Peyer's patch (tissue), 4 donors: ENCODE results near the gene MAP3K5. TPM values are rescaled to one million over a fixed set of nuclear protein-coding genes. Genes with fewer than 3 reads are reported as not detected.

Experiments used
- DNase-seq, 3 donors: peaks; one replicate each; pipeline ENCODE4 v3.0.0-alpha.2; 2017 to 2019
- H3K27ac ChIP-seq, 4 donors: fragments of 200-600 bp; sonication (generic); one replicate each; pipeline ENCODE4 v1.5.1; 2016 to 2019
- H3K27me3 ChIP-seq, 2 donors: fragments of 200-600 bp; sonication (generic); one replicate each; pipeline ENCODE4 v1.5.1; 2019
- H3K36me3 ChIP-seq, 3 donors: fragments of 200-600 bp; sonication (generic); one replicate each; pipeline ENCODE4 v1.5.1; 2016 to 2019
- H3K4me1 ChIP-seq, 4 donors: fragments of 200-600 bp; sonication (generic); one replicate each; pipeline ENCODE4 v1.5.1; 2016 to 2019
- H3K4me3 ChIP-seq, 4 donors: fragments of 200-600 bp; sonication (generic); 1 replicate in 3 of 4; 2 replicates in 1 of 4; pipeline ENCODE4 v1.5.1; 2016 to 2019; ENCODE audit warnings: mild to moderate bottlenecking in 1 of 4
- H3K9me3 ChIP-seq, 4 donors: fragments of 200-600 bp; sonication (generic); one replicate each; pipeline ENCODE4 v1.5.1; 2016 to 2019; ENCODE audit warnings: mild to moderate bottlenecking in 1 of 4
- POLR2A ChIP-seq, 2 donors: fragments of 450-650 bp; IDR thresholded peaks; one replicate each; pipeline ENCODE4 v1.5.1; 2017; ENCODE audit warnings: antibody characterized with exemption in 2 of 2, mild to moderate bottlenecking in 2 of 2, moderate library complexity in 2 of 2
- total RNA-seq, 4 donors: library from RNA; depleted of rRNA; stranded (reverse); fragments of >200 nt; gene quantifications; one replicate each; pipeline ENCODE4 v1.1.0, GENCODE V29; 2016
- TF ChIP-seq, protein P1 (sequence below), 6 experiments: fragments of 450-650 bp in 4 of 6; fragments of 200-600 bp in 2 of 6; sonication (generic) in 1 of 6; IDR thresholded peaks; one replicate each; pipeline ENCODE4 v1.5.1; 2017 to 2019; ENCODE audit warnings: antibody characterized with exemption in 6 of 6, mild to moderate bottlenecking in 3 of 6, moderate library complexity in 1 of 6

MAP3K5 gene
- total RNA-seq, 4 donors from 2014 or later = 14.2 to 46.2 (median 23.2) TPM

DNA sequence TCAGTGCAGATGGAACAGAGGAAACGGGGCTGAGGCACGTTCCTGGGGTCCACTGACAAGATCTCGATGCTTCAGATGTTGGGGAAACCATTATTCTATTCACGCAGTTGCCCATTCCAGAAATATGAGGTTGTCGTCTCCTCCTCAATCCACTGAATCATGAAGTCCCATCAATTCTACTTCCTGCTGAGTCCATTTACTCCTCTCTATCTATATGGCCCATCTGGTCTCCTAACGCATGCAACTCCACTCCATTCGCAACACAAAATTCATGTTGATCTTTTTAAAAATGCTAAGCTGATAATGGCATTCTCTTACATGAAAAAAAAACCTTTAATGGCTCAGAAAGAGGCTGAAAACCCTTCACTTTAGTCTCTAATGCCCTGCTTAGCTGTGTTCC, 37.5 kb downstream of the MAP3K5 start:
- Histone ChIP-seq H3K4me3 (no peak overlapping the region), H3K36me3 (no peaks in the 10 kb centered on the region), H3K27ac (no peak overlapping the region), H3K4me1 (peaks cover 0 to 24% (median 16%) of the 10 kb centered on the region in 4 donors), H3K27me3 (no peaks in the 10 kb centered on the region), H3K9me3 (no peaks in the 10 kb centered on the region)
- no peak for DNase-seq
- TF ChIP-seq, protein P1, sequence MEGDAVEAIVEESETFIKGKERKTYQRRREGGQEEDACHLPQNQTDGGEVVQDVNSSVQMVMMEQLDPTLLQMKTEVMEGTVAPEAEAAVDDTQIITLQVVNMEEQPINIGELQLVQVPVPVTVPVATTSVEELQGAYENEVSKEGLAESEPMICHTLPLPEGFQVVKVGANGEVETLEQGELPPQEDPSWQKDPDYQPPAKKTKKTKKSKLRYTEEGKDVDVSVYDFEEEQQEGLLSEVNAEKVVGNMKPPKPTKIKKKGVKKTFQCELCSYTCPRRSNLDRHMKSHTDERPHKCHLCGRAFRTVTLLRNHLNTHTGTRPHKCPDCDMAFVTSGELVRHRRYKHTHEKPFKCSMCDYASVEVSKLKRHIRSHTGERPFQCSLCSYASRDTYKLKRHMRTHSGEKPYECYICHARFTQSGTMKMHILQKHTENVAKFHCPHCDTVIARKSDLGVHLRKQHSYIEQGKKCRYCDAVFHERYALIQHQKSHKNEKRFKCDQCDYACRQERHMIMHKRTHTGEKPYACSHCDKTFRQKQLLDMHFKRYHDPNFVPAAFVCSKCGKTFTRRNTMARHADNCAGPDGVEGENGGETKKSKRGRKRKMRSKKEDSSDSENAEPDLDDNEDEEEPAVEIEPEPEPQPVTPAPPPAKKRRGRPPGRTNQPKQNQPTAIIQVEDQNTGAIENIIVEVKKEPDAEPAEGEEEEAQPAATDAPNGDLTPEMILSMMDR (IDR thresholded peaks at IDR 0.05) = no peak
- TF ChIP-seq POLR2A (IDR thresholded peaks at IDR 0.05) = no peak

DNA sequence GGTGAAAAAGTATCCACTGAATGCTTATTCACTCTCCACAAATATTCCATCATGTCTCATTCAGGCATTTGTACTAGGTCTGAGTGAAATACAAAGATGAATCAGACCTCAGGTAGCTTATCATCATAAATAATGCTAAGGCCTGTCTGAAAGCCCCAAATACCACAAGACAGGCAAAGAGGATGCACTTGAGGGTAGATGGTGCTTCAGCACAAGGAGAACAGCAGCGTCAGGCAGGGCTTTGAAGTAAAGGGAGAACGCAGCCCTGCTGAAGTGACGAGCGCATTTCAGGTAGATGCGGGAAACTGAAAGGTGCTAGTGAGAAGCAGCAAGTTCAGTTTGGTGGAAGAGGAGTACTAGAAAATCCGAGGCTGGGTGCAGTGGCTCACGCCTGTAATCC, 38.7 kb downstream of the MAP3K5 start:
- TF ChIP-seq, protein P1 (IDR thresholded peaks at IDR 0.05) = no peak
- no peak for TF ChIP-seq POLR2A (IDR thresholded peaks at IDR 0.05)
- Histone ChIP-seq H3K36me3 (no peaks in the 10 kb centered on the region), H3K4me1 (peaks cover 0 to 24% (median 16%) of the 10 kb centered on the region in 4 donors), H3K4me3 (no peak overlapping the region), H3K27ac (peak overlapping the region in 3 of 4 donors; percentile 26 to 53 (median 47)), H3K27me3 (no peaks in the 10 kb centered on the region), H3K9me3 (no peaks in the 10 kb centered on the region)
- peak in 2 of 3 donors; percentile 55 to 76 for DNase-seq

DNA sequence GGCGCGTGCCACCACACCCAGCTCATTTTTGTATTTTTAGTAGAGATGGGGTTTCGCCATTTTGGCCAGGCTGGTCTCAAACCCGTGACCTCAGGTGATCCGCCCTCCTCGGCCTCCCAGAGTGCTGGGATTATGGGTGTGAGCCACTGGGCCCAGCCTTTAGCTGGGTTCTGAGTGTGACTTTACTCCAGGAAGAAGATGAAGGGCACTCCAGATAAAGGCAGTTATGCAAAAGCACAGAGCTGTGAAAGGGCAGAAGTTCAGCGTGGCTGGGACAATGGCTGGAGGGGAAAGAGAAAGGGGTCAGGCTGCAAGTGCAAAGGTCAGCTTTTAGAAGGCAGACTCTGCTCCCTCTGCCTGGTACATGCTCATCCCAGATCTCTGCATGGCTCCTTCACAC, 39.7 kb downstream of the MAP3K5 start:
- H3K36me3 ChIP-seq = no peaks in the 10 kb centered on the region
- no peaks in the 10 kb centered on the region for H3K9me3 ChIP-seq
- H3K27me3 ChIP-seq = no peaks in the 10 kb centered on the region
- H3K27ac ChIP-seq = peak overlapping the region; percentile 47 to 78 (median 64)
- H3K4me1 ChIP-seq = peaks cover 0 to 24% (median 16%) of the 10 kb centered on the region in 4 donors
- DNase-seq = peak in 2 of 3 donors; percentile 58 to 66
- TF ChIP-seq, protein P1 (IDR thresholded peaks at IDR 0.05) = no peak
- TF ChIP-seq POLR2A (IDR thresholded peaks at IDR 0.05) = no peak
- H3K4me3 ChIP-seq = no peak overlapping the region

DNA sequence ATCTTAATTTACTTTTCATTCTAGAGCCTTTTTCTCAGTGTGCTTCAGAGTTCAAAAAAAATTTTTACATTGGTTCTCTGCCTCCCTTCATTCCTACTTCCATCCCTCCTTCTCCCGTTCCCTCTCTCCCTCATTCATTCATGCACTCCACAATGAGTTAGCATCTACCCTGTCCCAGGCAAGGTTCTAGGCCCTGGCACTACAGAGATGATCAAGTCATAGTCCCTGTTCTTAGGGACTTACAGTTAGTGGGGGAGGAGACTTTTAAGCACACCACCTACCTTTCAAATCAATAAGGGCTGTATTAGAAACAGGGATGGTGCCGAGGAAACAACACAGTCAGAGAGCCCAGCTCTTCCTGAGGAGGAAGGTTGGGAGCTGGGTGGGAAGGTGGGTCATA, 40.3 kb downstream of the MAP3K5 start:
- Histone ChIP-seq H3K9me3 (no peaks in the 10 kb centered on the region), H3K27ac (peak overlapping the region; percentile 47 to 78 (median 64)), H3K27me3 (no peaks in the 10 kb centered on the region), H3K36me3 (no peaks in the 10 kb centered on the region), H3K4me1 (peaks cover 0 to 24% (median 16%) of the 10 kb centered on the region in 4 donors), H3K4me3 (no peak overlapping the region)
- TF ChIP-seq, protein P1 (IDR thresholded peaks at IDR 0.05) = no peak
- no peak for TF ChIP-seq POLR2A (IDR thresholded peaks at IDR 0.05)
- no peak for DNase-seq

DNA sequence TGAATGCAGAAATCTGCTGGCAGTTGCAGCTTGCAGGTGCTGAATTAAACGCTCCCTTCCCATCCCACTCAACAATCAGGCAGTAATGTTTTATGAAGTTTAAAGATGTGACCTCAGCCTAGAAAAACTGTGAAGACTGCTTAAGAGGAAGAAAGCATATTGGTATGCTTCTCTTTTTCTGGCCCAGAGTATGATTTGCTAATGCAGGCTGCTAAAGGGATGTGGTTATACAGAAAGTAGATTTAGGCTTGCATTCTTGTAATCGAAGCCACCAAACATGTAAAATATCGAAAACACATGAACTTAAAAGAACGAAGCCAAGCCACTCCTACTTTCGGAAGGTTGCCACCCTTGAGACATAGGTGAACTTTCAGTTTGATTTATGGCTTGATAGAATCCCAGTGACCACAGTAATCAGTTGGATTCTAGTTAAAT, 40.7 kb downstream of the MAP3K5 start:
- H3K9me3 ChIP-seq = no peaks in the 10 kb centered on the region
- no peaks in the 10 kb centered on the region for H3K36me3 ChIP-seq
- peak in 1 of 3 donors; percentile 40 for DNase-seq
- TF ChIP-seq, protein P1 (IDR thresholded peaks at IDR 0.05) = no peak
- TF ChIP-seq POLR2A (IDR thresholded peaks at IDR 0.05) = no peak
- peak overlapping the region in 1 of 4 donors; percentile 16 for H3K4me3 ChIP-seq
- H3K27ac ChIP-seq = peak overlapping the region; percentile 47 to 78 (median 64)
- no peaks in the 10 kb centered on the region for H3K27me3 ChIP-seq
- H3K4me1 ChIP-seq = peaks cover 0 to 24% (median 16%) of the 10 kb centered on the region in 4 donors
